WTC11 (cell line): Measurements from ENCODE around the gene BHLHE23.

Experiments used
- ATF1 ChIP-seq: sonication (generic); formaldehyde crosslinking; IDR thresholded peaks from 2 replicates; pipeline ENCODE4 v1.8.1; 2023; ENCODE audit warnings: mild to moderate bottlenecking, moderate library complexity, missing genetic modification reagents
- ESRRA ChIP-seq: sonication (generic); formaldehyde crosslinking; IDR thresholded peaks from 2 replicates; pipeline ENCODE4 v1.8.1; 2022; ENCODE audit warnings: mild to moderate bottlenecking, missing genetic modification reagents, borderline replicate concordance
- NR2C2 ChIP-seq: sonication (generic); formaldehyde crosslinking; IDR thresholded peaks from 2 replicates; pipeline ENCODE4 v1.8.0; 2022; ENCODE audit warnings: mild to moderate bottlenecking, missing genetic modification reagents
- RELA ChIP-seq: sonication (generic); formaldehyde crosslinking; IDR thresholded peaks from 2 replicates; pipeline ENCODE4 v1.8.1; 2022; ENCODE audit warnings: missing genetic modification reagents, mild to moderate bottlenecking, borderline replicate concordance
- SMAD3 ChIP-seq: sonication (generic); formaldehyde crosslinking; IDR thresholded peaks from 2 replicates; pipeline ENCODE4 v1.8.0; 2022; ENCODE audit warnings: missing genetic modification reagents, mild to moderate bottlenecking, borderline replicate concordance
- TCF7 ChIP-seq: sonication (generic); formaldehyde crosslinking; IDR thresholded peaks from 2 replicates; pipeline ENCODE4 v1.8.0; 2022; ENCODE audit warnings: mild to moderate bottlenecking, low read depth, missing genetic modification reagents, moderate library complexity
- ZNF121 ChIP-seq: sonication (generic); formaldehyde crosslinking; IDR thresholded peaks from 2 replicates; pipeline ENCODE4 v1.8.0; 2023; ENCODE audit warnings: missing genetic modification reagents
- TF ChIP-seq, protein P1 (sequence below): fragments of 200-600 bp; IDR thresholded peaks from 2 replicates; pipeline ENCODE4 v1.8.0; 2022; ENCODE audit warnings: antibody characterized with exemption
- TF ChIP-seq, protein P2 (sequence below): sonication (generic); formaldehyde crosslinking; IDR thresholded peaks from 2 replicates; pipeline ENCODE4 v1.8.0; 2022; ENCODE audit warnings: missing genetic modification reagents
- TF ChIP-seq, protein P3 (sequence below): sonication (generic); formaldehyde crosslinking; IDR thresholded peaks from 2 replicates; pipeline ENCODE4 v1.8.0; 2022; ENCODE audit warnings: mild to moderate bottlenecking, missing genetic modification reagents
- TF ChIP-seq, protein P4 (sequence below): sonication (generic); formaldehyde crosslinking; IDR thresholded peaks from 2 replicates; pipeline ENCODE4 v1.8.0; 2022; ENCODE audit warnings: mild to moderate bottlenecking, missing genetic modification reagents
- TF ChIP-seq, protein P5 (sequence below): sonication (generic); formaldehyde crosslinking; IDR thresholded peaks from 2 replicates; pipeline ENCODE4 v1.8.1; 2022; ENCODE audit warnings: missing genetic modification reagents, borderline replicate concordance
- TF ChIP-seq, protein P6 (sequence below): sonication (generic); formaldehyde crosslinking; IDR thresholded peaks from 2 replicates; pipeline ENCODE4 v1.8.1; 2023; ENCODE audit warnings: mild to moderate bottlenecking, missing genetic modification reagents, moderate library complexity

DNA sequence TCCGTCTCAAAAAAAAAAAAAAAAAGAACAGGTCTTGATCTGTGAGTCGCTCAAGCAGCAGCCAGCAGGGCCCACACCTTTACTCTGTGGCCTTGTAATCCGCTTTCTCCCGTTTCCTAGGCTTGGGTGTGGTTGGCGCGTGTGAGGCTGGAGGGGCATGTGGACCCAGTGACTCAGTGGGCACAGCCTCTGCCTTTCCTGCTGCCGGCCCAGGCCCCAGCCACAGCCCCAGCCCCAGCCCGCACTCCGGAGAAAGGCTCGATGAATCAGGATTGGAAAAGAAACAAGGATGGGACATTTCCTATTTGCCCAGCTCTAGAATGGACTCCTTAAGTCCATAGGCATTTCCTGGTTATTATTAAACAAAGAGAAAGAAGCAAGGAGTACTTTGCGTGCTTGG lies 4.3 kb downstream of the BHLHE23 start:
- TF ChIP-seq, protein P1, sequence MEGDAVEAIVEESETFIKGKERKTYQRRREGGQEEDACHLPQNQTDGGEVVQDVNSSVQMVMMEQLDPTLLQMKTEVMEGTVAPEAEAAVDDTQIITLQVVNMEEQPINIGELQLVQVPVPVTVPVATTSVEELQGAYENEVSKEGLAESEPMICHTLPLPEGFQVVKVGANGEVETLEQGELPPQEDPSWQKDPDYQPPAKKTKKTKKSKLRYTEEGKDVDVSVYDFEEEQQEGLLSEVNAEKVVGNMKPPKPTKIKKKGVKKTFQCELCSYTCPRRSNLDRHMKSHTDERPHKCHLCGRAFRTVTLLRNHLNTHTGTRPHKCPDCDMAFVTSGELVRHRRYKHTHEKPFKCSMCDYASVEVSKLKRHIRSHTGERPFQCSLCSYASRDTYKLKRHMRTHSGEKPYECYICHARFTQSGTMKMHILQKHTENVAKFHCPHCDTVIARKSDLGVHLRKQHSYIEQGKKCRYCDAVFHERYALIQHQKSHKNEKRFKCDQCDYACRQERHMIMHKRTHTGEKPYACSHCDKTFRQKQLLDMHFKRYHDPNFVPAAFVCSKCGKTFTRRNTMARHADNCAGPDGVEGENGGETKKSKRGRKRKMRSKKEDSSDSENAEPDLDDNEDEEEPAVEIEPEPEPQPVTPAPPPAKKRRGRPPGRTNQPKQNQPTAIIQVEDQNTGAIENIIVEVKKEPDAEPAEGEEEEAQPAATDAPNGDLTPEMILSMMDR, result no peak
- TF ChIP-seq, protein P2, sequence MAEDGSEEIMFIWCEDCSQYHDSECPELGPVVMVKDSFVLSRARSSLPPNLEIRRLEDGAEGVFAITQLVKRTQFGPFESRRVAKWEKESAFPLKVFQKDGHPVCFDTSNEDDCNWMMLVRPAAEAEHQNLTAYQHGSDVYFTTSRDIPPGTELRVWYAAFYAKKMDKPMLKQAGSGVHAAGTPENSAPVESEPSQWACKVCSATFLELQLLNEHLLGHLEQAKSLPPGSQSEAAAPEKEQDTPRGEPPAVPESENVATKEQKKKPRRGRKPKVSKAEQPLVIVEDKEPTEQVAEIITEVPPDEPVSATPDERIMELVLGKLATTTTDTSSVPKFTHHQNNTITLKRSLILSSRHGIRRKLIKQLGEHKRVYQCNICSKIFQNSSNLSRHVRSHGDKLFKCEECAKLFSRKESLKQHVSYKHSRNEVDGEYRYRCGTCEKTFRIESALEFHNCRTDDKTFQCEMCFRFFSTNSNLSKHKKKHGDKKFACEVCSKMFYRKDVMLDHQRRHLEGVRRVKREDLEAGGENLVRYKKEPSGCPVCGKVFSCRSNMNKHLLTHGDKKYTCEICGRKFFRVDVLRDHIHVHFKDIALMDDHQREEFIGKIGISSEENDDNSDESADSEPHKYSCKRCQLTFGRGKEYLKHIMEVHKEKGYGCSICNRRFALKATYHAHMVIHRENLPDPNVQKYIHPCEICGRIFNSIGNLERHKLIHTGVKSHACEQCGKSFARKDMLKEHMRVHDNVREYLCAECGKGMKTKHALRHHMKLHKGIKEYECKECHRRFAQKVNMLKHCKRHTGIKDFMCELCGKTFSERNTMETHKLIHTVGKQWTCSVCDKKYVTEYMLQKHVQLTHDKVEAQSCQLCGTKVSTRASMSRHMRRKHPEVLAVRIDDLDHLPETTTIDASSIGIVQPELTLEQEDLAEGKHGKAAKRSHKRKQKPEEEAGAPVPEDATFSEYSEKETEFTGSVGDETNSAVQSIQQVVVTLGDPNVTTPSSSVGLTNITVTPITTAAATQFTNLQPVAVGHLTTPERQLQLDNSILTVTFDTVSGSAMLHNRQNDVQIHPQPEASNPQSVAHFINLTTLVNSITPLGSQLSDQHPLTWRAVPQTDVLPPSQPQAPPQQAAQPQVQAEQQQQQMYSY, result no peak
- no peak for TF ChIP-seq TCF7 (CRISPR knock-in tag)
- TF ChIP-seq, protein P3, sequence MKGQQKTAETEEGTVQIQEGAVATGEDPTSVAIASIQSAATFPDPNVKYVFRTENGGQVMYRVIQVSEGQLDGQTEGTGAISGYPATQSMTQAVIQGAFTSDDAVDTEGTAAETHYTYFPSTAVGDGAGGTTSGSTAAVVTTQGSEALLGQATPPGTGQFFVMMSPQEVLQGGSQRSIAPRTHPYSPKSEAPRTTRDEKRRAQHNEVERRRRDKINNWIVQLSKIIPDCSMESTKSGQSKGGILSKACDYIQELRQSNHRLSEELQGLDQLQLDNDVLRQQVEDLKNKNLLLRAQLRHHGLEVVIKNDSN (CRISPR knock-in tag), result no peak
- TF ChIP-seq SMAD3 (CRISPR knock-in tag), result no peak
- TF ChIP-seq ZNF121 (CRISPR knock-in tag), result no peak
- TF ChIP-seq, protein P4, sequence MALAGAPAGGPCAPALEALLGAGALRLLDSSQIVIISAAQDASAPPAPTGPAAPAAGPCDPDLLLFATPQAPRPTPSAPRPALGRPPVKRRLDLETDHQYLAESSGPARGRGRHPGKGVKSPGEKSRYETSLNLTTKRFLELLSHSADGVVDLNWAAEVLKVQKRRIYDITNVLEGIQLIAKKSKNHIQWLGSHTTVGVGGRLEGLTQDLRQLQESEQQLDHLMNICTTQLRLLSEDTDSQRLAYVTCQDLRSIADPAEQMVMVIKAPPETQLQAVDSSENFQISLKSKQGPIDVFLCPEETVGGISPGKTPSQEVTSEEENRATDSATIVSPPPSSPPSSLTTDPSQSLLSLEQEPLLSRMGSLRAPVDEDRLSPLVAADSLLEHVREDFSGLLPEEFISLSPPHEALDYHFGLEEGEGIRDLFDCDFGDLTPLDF (CRISPR knock-in tag), result no peak
- TF ChIP-seq ATF1 (CRISPR knock-in tag), result no peak
- TF ChIP-seq, protein P5, sequence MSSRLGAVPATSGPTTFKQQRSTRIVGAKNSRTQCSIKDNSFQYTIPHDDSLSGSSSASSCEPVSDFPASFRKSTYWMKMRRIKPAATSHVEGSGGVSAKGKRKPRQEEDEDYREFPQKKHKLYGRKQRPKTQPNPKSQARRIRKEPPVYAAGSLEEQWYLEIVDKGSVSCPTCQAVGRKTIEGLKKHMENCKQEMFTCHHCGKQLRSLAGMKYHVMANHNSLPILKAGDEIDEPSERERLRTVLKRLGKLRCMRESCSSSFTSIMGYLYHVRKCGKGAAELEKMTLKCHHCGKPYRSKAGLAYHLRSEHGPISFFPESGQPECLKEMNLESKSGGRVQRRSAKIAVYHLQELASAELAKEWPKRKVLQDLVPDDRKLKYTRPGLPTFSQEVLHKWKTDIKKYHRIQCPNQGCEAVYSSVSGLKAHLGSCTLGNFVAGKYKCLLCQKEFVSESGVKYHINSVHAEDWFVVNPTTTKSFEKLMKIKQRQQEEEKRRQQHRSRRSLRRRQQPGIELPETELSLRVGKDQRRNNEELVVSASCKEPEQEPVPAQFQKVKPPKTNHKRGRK (CRISPR knock-in tag), result no peak
- TF ChIP-seq, protein P6, sequence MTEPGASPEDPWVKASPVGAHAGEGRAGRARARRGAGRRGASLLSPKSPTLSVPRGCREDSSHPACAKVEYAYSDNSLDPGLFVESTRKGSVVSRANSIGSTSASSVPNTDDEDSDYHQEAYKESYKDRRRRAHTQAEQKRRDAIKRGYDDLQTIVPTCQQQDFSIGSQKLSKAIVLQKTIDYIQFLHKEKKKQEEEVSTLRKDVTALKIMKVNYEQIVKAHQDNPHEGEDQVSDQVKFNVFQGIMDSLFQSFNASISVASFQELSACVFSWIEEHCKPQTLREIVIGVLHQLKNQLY (CRISPR knock-in tag), result no peak
- TF ChIP-seq ESRRA (CRISPR knock-in tag), result no peak
- TF ChIP-seq NR2C2, result no peak
- TF ChIP-seq RELA (CRISPR knock-in tag), result no peak
